ENCODE data around the gene C6orf89. TPM values are rescaled to one million over a fixed set of nuclear protein-coding genes. Genes with fewer than 3 reads are reported as not detected.
"Not testable (repeated sequence)": the region's sequence is repeated elsewhere in the genome, so short reads cannot be mapped to it uniquely, and the experiment has no call there.

Gene C6orf89
- total RNA-seq, 1 donor from 2014 or later: 29.9 TPM

DNA sequence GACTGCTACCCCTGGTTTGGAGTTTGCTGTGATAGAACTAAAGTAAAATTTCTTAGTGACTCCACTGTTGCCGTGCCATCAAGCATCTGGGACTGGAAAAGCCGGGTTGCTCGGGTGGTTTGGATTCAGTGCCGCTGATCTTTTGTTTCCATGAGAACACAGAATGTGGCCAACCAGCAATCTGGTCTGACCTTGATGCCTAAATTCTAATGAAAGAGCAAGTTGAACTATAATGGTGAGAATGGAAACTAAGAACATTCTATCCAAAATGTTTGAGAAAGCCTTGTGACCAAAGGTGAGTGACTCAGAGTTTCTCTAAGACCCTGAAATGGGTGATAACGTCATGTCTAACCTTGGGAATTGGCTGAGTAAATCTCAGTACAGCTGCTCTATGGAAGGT lies 58.9 kb downstream of the C6orf89 start:
- H3K27ac Mint-ChIP-seq: no peak overlapping the region
- peaks cover 8% of the 10 kb centered on the region for H3K27me3 Mint-ChIP-seq
- DNase-seq (ENCODE audit: low spot score, unreplicated experiment): no peak
- H3K36me3 Mint-ChIP-seq (ENCODE audit: insufficient read depth): no peaks in the 10 kb centered on the region
- H3K4me3 Mint-ChIP-seq (ENCODE audit: low read depth): no peak overlapping the region
- H3K4me1 Mint-ChIP-seq (ENCODE audit: low read depth): no peaks in the 10 kb centered on the region
- TF ChIP-seq CTCF (IDR thresholded peaks at IDR 0.05; ENCODE audit: unreplicated experiment): no peak
- no peaks in the 10 kb centered on the region for H3K9me3 Mint-ChIP-seq (ENCODE audit: low read depth)

DNA sequence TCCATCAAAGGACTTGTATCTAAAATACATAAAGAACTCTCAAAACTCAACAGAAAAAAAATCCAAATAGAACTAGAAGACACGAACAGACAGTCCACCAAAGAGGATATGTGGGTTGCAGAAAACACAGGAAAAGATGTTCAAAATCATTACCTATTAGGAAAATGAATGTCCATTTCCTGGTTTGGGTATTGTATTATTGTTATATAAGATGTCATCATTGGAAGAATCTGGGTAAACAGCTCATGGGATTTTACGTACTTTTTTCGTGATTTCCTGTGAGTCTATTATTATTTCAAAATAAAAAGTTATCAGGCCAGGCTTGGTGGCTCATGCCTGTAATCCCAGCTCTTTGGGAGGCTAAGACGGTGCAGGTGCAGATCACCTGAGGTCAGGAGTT lies 59.5 kb downstream of the C6orf89 start:
- Mint-ChIP-seq H3K9me3 (ENCODE audit: low read depth) (no peaks in the 10 kb centered on the region), H3K27ac (no peak overlapping the region), H3K36me3 (ENCODE audit: insufficient read depth) (no peaks in the 10 kb centered on the region), H3K27me3 (peaks cover 12% of the 10 kb centered on the region), H3K4me1 (ENCODE audit: low read depth) (no peaks in the 10 kb centered on the region), H3K4me3 (ENCODE audit: low read depth) (no peak overlapping the region)
- no peak for DNase-seq (ENCODE audit: low spot score, unreplicated experiment)
- TF ChIP-seq CTCF (IDR thresholded peaks at IDR 0.05; ENCODE audit: unreplicated experiment): no peak

DNA sequence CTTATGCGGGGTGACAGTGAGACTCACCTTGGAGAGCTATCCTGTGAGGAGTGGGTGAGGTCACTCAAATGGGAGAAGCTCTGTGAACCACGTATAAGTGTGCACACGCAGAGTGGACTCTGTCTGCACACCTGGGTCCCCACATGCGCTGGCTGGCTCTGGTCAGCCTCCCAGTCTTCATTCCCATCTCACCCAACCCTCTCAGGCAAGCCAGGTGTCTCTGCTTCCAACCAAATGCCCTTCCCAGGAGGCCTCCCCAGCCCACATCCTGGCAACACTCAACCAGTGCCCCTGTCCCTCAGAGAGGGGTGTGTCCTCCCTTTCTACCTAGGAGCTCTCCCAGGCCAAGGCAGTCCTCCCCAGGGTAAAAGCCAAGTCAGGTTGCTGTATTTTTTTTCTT lies 60.8 kb downstream of the C6orf89 start:
- Mint-ChIP-seq H3K36me3 (ENCODE audit: insufficient read depth) (no peaks in the 10 kb centered on the region), H3K27me3 (peaks cover 12% of the 10 kb centered on the region), H3K9me3 (ENCODE audit: low read depth) (no peaks in the 10 kb centered on the region), H3K4me3 (ENCODE audit: low read depth) (no peak overlapping the region), H3K27ac (no peak overlapping the region), H3K4me1 (ENCODE audit: low read depth) (no peaks in the 10 kb centered on the region)
- DNase-seq (ENCODE audit: low spot score, unreplicated experiment): no peak
- TF ChIP-seq CTCF (IDR thresholded peaks at IDR 0.05; ENCODE audit: unreplicated experiment): no peak

GRCh38 chr6:36947570-36948351 lies 62.0 kb downstream of the C6orf89 start:
- Mint-ChIP-seq H3K27ac (no peak overlapping the region), H3K4me1 (ENCODE audit: low read depth) (no peaks in the 10 kb centered on the region), H3K9me3 (ENCODE audit: low read depth) (no peaks in the 10 kb centered on the region), H3K4me3 (ENCODE audit: low read depth) (no peak overlapping the region), H3K27me3 (peaks cover 12% of the 10 kb centered on the region), H3K36me3 (ENCODE audit: insufficient read depth) (no peaks in the 10 kb centered on the region)
- no peak for DNase-seq (ENCODE audit: low spot score, unreplicated experiment)
- TF ChIP-seq CTCF (IDR thresholded peaks at IDR 0.05; ENCODE audit: unreplicated experiment): no peak

DNA sequence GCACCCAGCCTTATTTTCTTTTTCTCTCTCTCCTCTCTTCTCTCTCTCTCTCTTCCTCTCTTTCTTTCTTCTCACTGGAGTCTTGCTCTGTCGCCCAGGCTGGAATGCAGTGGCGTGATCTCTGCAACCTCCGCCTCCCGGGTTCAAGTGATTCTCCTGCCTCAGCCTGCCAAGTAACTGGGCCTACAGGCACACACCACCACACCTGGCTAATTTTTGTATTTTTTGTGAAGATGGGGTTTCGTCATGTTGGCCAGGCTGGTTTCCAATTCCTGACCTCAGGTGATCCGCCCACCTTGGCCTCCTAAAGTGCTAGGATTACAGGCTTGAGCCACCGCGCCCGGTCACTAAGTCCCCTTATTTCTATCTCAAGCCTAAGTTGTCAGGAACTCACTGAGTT lies 63.3 kb downstream of the C6orf89 start:
- not testable (repeated sequence) for H3K4me1 Mint-ChIP-seq (ENCODE audit: low read depth); H3K36me3 Mint-ChIP-seq (ENCODE audit: insufficient read depth); DNase-seq (ENCODE audit: low spot score, unreplicated experiment); H3K27me3 Mint-ChIP-seq; H3K9me3 Mint-ChIP-seq (ENCODE audit: low read depth); H3K4me3 Mint-ChIP-seq (ENCODE audit: low read depth)
- H3K27ac Mint-ChIP-seq: peak overlapping the region; percentile 2

- no peak for TF ChIP-seq CTCF (IDR thresholded peaks at IDR 0.05; ENCODE audit: unreplicated experiment)
- no peak for DNase-seq (ENCODE audit: low spot score, unreplicated experiment)
- Mint-ChIP-seq H3K27ac (no peak overlapping the region), H3K9me3 (ENCODE audit: low read depth) (no peaks in the 10 kb centered on the region), H3K4me1 (ENCODE audit: low read depth) (no peaks in the 10 kb centered on the region), H3K36me3 (ENCODE audit: insufficient read depth) (no peaks in the 10 kb centered on the region), H3K27me3 (peaks cover 7% of the 10 kb centered on the region), H3K4me3 (ENCODE audit: low read depth) (no peak overlapping the region)
Measured at GRCh38 chr6:36949636-36950035, 63.9 kb downstream of the C6orf89 start.
